HepG2 (cell line): ENCODE data around the gene IGFBP6. TPM values are rescaled to one million over a fixed set of nuclear protein-coding genes. Genes with fewer than 3 reads are reported as not detected.

Source experiments
- ARNT ChIP-seq: fragments of 450-650 bp; IDR thresholded peaks from 2 replicates; pipeline ENCODE4 v1.6.1; 2017
- CEBPZ ChIP-seq: IDR thresholded peaks from 2 replicates; pipeline ENCODE4 v1.6.1; 2012; ENCODE audit warnings: low read length, improper control_type of control experiment
- FOSL2 ChIP-seq: sonication (generic); formaldehyde crosslinking; IDR thresholded peaks from 2 replicates; pipeline ENCODE4 v1.4.0; 2020; ENCODE audit warnings: missing genetic modification reagents
- HNRNPK ChIP-seq: fragments of 200-400 bp; formaldehyde crosslinking; IDR thresholded peaks from 2 replicates; pipeline ENCODE4 v1.6.1; 2018; ENCODE audit warnings: low read length, low read depth, moderate library complexity, mild to moderate bottlenecking; ENCODE audit not compliant: poor library complexity, severe bottlenecking
- HOXA5 ChIP-seq: sonication (generic); formaldehyde crosslinking; IDR thresholded peaks from 2 replicates; pipeline ENCODE4 v1.4.0; 2020; ENCODE audit warnings: missing genetic modification reagents
- MIER3 ChIP-seq: IDR thresholded peaks from 2 replicates; pipeline ENCODE4 v1.6.1; 2016; ENCODE audit warnings: missing compliant biosample characterization, borderline replicate concordance
- MTF2 ChIP-seq: sonication (generic); formaldehyde crosslinking; IDR thresholded peaks from 2 replicates; pipeline ENCODE4 v1.5.0; 2020; ENCODE audit warnings: missing genetic modification reagents, borderline replicate concordance
- NR3C1 ChIP-seq: sonication (generic); formaldehyde crosslinking; IDR thresholded peaks from 2 replicates; pipeline ENCODE4 v1.4.0; 2020; ENCODE audit warnings: missing genetic modification reagents
- PRPF4 ChIP-seq: fragments of 200-400 bp; formaldehyde crosslinking; IDR thresholded peaks from 2 replicates; pipeline ENCODE4 v1.6.1; 2016; ENCODE audit warnings: low read length, low read depth; ENCODE audit not compliant: poor library complexity, severe bottlenecking
- STAT6 ChIP-seq: sonication (generic); formaldehyde crosslinking; IDR thresholded peaks from 2 replicates; pipeline ENCODE4 v1.4.0; 2020; ENCODE audit warnings: missing genetic modification reagents, mild to moderate bottlenecking, borderline replicate concordance
- TBX3 ChIP-seq: fragments of 450-650 bp; IDR thresholded peaks from 2 replicates; pipeline ENCODE4 v1.6.1; 2017; ENCODE audit warnings: antibody characterized with exemption, mild to moderate bottlenecking, inconsistent platforms, borderline replicate concordance
- TEAD3 ChIP-seq: optimal IDR thresholded peaks from 2 replicates; pipeline ENCODE3; 2016; ENCODE audit warnings: borderline replicate concordance
- WIZ ChIP-seq: sonication (generic); formaldehyde crosslinking; IDR thresholded peaks from 2 replicates; pipeline ENCODE4 v1.5.1; 2020; ENCODE audit warnings: mild to moderate bottlenecking, missing genetic modification reagents
- ZBTB34 ChIP-seq: sonication (generic); formaldehyde crosslinking; IDR thresholded peaks from 2 replicates; pipeline ENCODE4 v1.8.0; 2022; ENCODE audit warnings: mild to moderate bottlenecking, missing genetic modification reagents
- ZFP1 ChIP-seq: IDR thresholded peaks from 2 replicates; pipeline ENCODE4 v1.6.1; 2016
- ZMYM2 ChIP-seq: sonication (generic); formaldehyde crosslinking; IDR thresholded peaks from 2 replicates; pipeline ENCODE4 v1.8.0; 2022; ENCODE audit warnings: mild to moderate bottlenecking, missing genetic modification reagents
- ZNF792 ChIP-seq: IDR thresholded peaks from 2 replicates; pipeline ENCODE4 v1.6.1; 2016
- ZNF841 ChIP-seq: sonication (generic); formaldehyde crosslinking; IDR thresholded peaks from 2 replicates; pipeline ENCODE4 v1.8.1; 2023; ENCODE audit warnings: missing genetic modification reagents, borderline replicate concordance
- ZNF891 ChIP-seq: sonication (generic); formaldehyde crosslinking; IDR thresholded peaks from 2 replicates; pipeline ENCODE4 v1.5.0; 2020; ENCODE audit warnings: mild to moderate bottlenecking, missing genetic modification reagents
- polyA plus RNA-seq, 8 experiments: library from polyadenylated mRNA; depleted of rRNA in 3 of 8; stranded (reverse) in 7 of 8; unstranded in 1 of 8; fragments of >200 nt; fragmentation: Illumina TruSeq in 4 of 8; extraction: Trizol in 4 of 8; gene quantifications; 2 replicates each; pipeline versions ENCODE4 v1.2.1 to v1.2.3, GENCODE V29; 2011 to 2016; ENCODE audit warnings: low read depth in 4 of 8, missing spikeins in 1 of 8, mixed read lengths in 1 of 8; ENCODE audit not compliant: insufficient read depth in 1 of 8
- total RNA-seq, 5 experiments: library from RNA; depleted of rRNA; stranded (reverse); fragments of >200 nt; fragmentation: Illumina TruSeq; extraction: Trizol; gene quantifications; 2 replicates each; pipeline ENCODE4 v1.2.3, GENCODE V29; 2016; ENCODE audit warnings: low read depth in 1 of 5
- TF ChIP-seq, protein P1 (sequence below): sonication (generic); formaldehyde crosslinking; IDR thresholded peaks from 2 replicates; pipeline ENCODE4 v1.8.1; 2023; ENCODE audit warnings: missing genetic modification reagents, mild to moderate bottlenecking, borderline replicate concordance

The IGFBP6 gene
- total and polyA plus RNA-seq, 2 of the 13 experiments (the other 11 are each of a cell fraction or from before 2014, with no cell fraction given), result 3.9 to 25.2 TPM

DNA sequence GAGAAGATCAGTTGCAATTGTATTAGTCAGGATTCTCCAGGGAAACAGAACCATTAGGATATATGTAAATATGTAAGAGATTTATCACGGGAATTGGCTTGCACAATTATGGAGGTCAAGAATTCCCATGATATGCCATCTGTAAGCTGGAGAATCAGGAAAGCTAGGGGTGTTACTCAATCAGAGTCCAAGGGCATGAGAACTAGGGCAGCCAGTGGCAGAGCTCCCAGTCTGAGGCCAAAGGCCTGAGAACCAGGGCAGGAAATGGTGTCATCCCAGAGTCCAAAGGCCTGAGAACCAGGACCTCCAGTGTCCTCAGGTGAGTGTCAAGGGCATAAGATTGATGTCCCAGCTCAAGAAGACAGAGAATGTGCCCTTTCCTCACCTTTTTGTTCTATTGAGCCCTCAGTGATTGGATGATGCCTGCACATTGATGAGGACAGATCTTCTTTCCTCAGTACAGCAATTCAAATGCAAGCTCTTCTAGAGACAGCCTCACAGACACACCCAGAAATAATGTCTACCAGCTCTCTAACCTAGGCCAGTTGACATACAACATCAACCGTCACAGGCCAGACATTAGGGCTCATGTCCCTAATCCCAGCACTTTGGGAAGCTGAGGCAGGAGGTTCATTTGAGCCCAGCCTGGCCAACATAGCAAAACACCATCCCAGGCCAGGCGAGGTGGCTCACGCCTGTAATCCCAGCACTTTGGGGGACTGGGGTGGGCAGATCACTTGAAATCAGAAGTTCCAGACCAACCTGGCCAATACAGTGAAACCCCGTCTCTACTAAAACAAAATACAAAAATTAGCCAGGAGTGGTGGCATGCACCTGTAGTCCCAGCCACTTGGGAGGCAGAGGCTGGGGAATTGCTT, 48.2 kb downstream of the IGFBP6 start (continued):
- TF ChIP-seq ZBTB34 (CRISPR knock-in tag) (0 out of 2 replicates have a peak, but pooled peaks have one; percentile 6), PRPF4 (no peak), MIER3 (CRISPR knock-in tag) (peak; percentile 59; the same call in 1 of the 2 replicates), ZFP1 (CRISPR knock-in tag) (no peak), HNRNPK (no peak), FOSL2 (CRISPR knock-in tag) (peak; percentile 66), ZNF891 (CRISPR knock-in tag) (no peak), ZNF792 (no peak), ARNT (no peak), TBX3 (0 out of 2 replicates have a peak, but pooled peaks have one; percentile 13), NR3C1 (no peak), STAT6 (CRISPR knock-in tag) (no peak), ZMYM2 (CRISPR knock-in tag) (peak; percentile 77), ZNF841 (CRISPR knock-in tag) (no peak), WIZ (CRISPR knock-in tag) (no peak), TEAD3 (CRISPR knock-in tag) (peak; percentile 76), MTF2 (CRISPR knock-in tag) (no peak), HOXA5 (CRISPR knock-in tag) (0 out of 2 replicates have a peak, but pooled peaks have one; percentile 24), CEBPZ (no peak)
- TF ChIP-seq, protein P1, sequence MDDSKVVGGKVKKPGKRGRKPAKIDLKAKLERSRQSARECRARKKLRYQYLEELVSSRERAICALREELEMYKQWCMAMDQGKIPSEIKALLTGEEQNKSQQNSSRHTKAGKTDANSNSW (CRISPR knock-in tag), result no peak
